Glomerular endothelial cell (primary cell): ENCODE data around the gene DTX4. TPM values are rescaled to one million over a fixed set of nuclear protein-coding genes. Genes with fewer than 3 reads are reported as not detected.
A peak's percentile ranks its signal among the peaks of the same experiment; 100 is the strongest.
"Not testable (repeated sequence)": the region's sequence is repeated elsewhere in the genome, so short reads cannot be mapped to it uniquely, and the experiment has no call there.

Experiments
- DNase-seq: peaks from one replicate; pipeline ENCODE4 v3.0.0-alpha.2; 2011; ENCODE audit warnings: low read depth, low spot score; ENCODE audit errors: extremely low read depth
- total RNA-seq: library from RNA; depleted of rRNA; stranded (reverse); fragments of >200 nt; gene quantifications from 2 replicates; pipeline ENCODE4 v1.2.3, GENCODE V29; 2015

DTX4 gene
- total RNA-seq = 1.2 and 1.8 TPM in 2 replicates

- DNase-seq = peak; percentile 58
Measured at GRCh38 chr11:59171508-59172322, at the start of gene DTX4. Gene DTX4 (plus strand): TSS chr11:59172132. CDS start chr11:59172596, 464 bp downstream.

DNA sequence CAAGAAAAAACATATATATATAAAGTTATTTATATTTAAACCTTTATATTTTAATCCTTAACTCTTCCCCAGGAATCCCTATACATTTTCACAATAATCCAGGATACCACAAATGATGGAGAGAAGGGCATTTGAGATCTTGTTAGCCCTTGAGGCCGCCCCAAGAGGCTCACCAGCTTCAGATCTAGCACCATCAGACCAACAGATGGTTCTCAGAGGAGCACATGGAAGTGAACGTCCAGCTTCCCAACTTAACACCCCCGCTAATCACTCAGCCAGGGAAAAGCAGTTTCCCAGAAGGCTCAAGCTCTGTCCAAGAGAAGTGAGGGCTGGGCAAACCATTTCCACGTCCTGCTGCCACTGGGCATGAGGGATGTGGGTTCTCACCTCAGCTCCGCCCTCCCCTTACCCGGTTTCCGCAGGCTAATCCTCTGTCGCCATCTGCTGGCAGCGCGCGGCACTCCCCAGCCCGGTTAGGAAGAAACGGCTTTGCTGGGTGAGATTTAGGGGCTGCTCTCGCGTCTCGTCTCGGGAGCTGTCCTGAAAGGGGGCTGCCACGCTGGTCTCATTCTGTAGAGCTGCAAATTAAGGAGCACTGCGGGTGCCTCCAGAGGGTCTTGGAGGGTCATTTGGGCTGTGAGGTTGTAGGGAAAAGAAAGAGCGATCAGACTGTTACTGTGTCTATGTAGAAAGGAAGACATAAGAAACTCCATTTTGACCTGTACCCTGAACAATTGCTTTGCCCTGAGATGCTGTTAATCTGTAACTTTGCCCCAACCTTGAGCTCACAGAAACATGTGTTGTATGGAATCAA lies 36.1 kb upstream of the DTX4 start:
- no peak for DNase-seq

- not testable (repeated sequence) for DNase-seq
Measured at GRCh38 chr11:59136551-59136950, 35.4 kb upstream of the DTX4 start.

- no peak for DNase-seq
Measured at GRCh38 chr11:59137190-59137589, 34.7 kb upstream of the DTX4 start.

DNA sequence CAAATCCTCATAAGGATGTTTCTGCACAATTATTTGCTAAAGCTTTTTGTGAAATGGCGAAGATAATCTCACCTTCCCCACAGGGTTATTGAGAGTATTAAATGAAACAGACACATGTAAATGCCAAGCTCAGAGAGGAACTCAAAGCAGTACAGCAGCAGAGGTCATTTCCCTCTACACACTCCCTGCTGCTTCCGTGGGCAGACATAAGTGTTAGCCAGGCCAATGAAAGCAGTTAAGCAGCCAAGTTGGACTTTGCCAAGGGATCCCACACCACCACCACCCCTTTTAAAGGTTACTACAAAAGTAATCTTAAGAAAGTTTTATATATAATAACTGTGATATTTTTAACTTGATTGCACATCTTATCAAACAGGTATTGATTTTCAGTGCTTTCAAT lies 33.3 kb upstream of the DTX4 start:
- no peak for DNase-seq

- DNase-seq = no peak
Measured at GRCh38 chr11:59141191-59141590, 30.7 kb upstream of the DTX4 start.

GRCh38 chr11:59141673-59142460 lies 30.1 kb upstream of the DTX4 start:
- no peak for DNase-seq

DNA sequence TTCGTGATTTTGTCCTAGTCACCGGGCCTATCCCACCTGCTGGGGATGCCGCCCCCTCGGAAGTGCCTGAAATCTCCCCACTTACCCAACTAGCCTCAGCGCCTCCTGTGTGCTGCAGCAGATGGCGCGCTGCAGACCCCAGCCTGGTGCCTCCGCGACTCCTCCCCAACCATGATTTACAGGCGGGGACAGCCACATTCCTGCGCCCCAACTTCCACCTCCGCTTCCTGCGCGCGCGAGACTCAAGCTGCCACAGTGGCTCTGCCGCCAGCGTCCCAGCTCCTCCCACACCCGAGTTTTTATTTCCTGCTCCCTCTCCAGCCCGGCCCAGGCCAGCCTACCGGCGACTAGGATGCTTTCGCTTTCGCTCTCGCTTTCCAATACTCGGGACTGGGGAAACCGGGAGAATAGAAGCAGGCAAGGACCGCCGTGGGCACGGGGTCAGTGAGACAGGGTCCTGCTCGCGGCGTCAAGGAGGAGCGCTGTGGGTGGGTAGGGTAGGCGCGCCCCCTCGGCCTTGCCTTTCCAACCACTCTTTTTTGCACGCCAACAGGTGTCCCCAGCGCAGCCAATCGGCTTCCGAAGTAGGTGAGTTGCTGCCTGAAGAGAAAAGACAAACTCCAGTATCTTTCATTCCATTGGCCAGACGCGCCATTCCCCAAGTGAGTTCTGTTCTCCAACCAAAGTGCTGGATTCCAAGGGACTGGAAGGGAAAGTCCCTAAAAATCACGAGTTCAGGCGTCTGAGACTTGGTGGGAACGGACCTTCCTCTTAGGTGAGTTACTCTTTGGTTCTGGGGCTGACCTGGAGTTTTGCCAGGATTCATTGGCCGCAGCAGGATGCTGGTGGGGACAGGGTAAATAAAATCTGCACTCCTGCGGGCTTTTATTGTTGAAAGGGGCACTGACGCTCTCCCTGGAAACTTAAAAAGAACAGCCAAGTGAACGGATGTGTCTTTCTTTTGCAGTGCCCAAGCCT lies 29.1 kb upstream of the DTX4 start, which contains the start of gene FAM111A:
FAM111A (plus strand) TSS at position 327 of the 978 bp plus-strand sequence. CDS start 6,017 bp downstream, outside the sequence.
- peak; percentile 62 for DNase-seq

DNA sequence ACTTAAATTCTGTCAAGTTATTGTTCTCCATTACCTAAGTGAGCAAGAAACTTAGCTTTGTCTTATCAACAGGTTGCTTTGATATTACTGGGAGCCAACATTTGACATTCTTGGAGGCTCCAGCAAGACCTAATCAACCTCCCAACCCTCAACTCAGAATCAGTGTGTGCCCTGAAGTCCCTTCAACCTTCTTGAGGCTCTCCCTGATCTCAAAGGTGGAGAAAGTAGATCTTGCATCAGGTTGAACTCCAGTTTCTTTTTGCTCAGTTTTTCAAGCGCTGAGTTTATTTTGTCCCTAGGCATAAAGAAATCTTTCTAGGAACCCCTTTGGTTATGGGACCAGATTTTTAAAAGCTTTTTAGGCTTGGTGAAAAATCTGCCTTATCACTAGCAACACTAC lies 27.8 kb upstream of the DTX4 start:
- no peak for DNase-seq

- peak; percentile 33 for DNase-seq
Measured at GRCh38 chr11:59144579-59145345, 27.2 kb upstream of the DTX4 start.

DNA sequence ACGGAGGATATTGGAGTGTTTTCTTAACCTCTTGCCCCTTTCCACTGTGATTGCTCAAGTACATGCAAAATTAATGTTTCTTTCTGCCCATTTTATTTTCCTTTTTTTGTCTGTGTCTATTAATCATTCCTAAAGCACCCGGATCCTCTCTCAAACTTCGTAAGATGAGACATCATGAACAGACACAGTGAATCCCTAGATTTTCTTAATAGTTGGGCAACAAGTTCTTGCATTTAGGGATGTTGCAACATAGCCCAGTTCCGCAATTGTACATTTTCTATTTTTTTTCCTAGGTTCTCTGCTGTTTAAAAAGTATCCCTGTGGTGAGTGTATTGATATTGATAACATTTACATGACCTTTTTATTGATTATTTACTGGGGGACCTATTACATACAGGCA lies 26.4 kb upstream of the DTX4 start:
- no peak for DNase-seq

DNA sequence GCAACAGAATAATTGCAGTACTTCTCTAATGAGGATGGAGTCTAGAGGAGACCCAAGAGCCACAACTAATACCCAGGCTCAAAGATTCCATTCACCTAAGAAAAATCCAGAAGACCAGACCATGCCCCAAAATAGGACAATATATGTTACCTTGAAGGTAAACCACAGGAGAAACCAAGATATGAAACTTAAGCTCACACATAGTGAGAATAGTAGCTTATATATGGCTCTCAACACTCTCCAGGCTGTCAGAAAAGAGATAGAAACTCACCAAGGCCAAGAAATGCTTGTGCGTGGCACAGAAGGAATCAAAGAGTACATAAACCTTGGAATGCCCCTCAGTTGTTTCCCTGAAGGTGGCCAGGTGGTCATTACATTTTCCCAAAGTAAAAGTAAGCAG lies 20.2 kb upstream of the DTX4 start:
- no peak for DNase-seq

- no peak for DNase-seq
Measured at GRCh38 chr11:59152312-59152951, 19.5 kb upstream of the DTX4 start.

DNA sequence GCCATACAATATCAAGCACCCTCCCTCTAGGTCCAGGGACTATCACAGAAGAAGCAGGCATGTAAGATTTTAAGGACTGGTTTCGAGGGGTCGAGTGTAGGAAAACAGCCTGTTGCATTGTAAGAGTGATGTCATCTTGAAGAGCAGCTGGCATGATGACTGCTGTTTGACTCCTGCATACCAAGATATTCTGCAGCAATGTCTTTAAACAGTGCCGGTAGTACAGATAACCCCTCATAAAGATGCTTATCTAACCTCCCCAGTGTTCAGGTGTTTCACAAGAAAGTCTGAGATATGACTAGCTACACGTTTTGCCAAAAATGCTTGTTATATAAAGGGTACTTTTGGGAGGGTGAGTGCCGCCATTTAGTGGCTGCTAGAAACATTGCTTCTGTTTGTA lies 17.3 kb upstream of the DTX4 start:
- no peak for DNase-seq

DNA sequence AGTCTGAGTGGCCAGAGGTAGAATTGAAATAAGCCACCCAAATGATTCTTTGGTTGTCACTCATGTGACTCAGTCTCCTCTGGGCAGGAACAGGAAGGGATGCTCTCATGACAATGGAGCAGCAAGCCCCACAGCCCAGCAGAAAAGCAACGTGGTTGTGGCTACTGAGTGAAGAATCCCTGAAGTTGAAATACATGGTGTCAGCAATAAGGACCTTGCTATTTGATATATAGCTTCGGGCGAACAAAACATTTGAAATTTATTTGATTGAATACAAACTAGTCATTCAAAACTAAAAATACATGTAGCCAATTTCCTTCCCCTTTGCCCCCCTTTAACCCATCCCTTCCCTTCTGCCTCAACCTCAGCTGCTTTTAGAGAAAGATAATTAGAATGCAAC lies 14.5 kb upstream of the DTX4 start:
- DNase-seq = no peak

DNA sequence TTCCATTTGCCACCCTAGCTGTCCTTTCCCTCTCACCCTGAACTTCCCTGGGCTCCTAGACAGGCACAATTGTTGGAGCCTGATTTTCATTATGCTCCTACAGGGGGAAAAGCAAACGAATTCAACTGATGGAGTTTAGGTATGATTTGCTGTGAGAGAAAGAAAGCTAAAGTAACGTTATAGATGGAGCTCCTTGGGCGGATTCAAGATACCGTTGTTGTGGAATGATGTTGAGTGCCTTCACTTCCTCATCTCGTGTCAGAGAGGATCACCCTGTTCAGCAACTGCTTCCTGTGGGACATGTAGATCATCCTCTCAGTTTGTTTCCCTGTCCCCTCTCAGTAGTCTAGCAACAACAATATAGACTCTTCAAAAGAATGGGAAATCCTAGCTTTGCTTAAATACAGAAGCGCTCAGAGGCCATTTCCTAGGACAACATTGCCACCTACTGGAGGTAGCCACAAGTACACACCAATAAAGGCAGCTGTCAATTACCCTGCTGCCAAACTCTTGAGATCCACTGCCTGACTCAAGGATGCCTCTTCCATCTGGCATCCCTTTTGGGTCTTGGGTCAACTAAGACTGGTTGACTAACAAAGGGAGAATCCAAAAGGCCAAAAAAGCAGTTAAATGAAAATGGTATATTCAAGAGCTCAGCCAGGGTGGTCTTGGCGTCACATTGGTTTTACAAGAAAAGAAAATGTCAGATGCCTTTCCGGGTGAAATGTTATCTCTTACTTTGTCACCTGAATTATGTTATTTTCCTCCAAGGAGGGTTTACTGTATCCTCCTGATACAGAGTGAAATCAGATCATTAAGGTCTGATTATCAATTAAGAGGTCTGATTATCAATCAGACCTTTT lies 13.5 kb upstream of the DTX4 start:
- DNase-seq = no peak

DNA sequence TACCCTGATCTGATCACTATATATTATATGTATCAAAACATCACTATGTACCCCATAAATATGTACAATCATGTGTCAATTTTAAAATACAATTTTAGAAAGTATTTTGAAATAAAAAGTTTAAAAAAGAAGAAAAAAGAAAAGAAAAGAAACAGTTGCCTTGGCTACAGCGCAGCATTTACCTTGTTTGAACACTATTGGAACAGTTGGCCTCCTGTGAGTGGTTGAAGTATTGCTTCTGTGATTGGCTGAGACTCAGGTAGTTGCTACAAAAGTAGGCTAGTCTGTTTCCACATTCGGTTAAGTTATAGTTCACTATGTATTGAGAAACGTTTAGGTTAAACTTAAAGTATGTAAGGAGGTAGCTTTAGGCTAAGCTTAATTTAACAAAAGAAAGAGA lies 7.9 kb upstream of the DTX4 start:
- DNase-seq = no peak
